HFF-Myc (cell line): Measurements from ENCODE around the gene ADARB1.

Experiments used
- DNase-seq: peaks from one replicate; pipeline ENCODE4 v3.0.0-alpha.2; 2011; ENCODE audit warnings: low read depth; ENCODE audit errors: extremely low read depth
- H3K4me3 ChIP-seq: replicated peaks from 2 replicates; pipeline ENCODE4 v1.5.1; 2011; ENCODE audit warnings: low read depth, mild to moderate bottlenecking, control low read depth, low read length
- TF ChIP-seq, protein P1 (sequence below): IDR thresholded peaks from 2 replicates; pipeline ENCODE4 v1.5.1; 2012; ENCODE audit warnings: mild to moderate bottlenecking, low read depth, low read length, control low read depth; ENCODE audit errors: missing control alignments

ADARB1 gene

DNA sequence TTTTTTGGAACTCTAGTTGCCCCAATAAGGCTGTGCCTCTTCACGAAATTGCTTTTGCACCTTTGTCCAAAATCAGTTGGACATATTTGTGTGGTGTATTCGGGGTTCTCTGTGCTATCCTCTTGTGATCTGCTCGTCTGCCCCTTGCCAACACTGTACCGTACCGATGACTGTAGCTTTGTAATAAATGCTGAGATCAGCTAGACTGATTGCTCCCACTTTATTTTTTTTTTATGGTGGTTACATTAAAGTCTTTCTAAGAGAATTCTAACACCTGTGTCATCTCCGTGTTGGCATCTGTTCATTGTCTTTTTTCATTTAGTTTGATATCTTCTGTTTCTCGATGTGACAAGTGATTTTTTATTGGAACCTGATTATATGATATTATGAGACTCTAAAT, 94.1 kb downstream of the ADARB1 start:
- TF ChIP-seq, protein P1, sequence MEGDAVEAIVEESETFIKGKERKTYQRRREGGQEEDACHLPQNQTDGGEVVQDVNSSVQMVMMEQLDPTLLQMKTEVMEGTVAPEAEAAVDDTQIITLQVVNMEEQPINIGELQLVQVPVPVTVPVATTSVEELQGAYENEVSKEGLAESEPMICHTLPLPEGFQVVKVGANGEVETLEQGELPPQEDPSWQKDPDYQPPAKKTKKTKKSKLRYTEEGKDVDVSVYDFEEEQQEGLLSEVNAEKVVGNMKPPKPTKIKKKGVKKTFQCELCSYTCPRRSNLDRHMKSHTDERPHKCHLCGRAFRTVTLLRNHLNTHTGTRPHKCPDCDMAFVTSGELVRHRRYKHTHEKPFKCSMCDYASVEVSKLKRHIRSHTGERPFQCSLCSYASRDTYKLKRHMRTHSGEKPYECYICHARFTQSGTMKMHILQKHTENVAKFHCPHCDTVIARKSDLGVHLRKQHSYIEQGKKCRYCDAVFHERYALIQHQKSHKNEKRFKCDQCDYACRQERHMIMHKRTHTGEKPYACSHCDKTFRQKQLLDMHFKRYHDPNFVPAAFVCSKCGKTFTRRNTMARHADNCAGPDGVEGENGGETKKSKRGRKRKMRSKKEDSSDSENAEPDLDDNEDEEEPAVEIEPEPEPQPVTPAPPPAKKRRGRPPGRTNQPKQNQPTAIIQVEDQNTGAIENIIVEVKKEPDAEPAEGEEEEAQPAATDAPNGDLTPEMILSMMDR, result no peak
- no peak for DNase-seq
- no peak overlapping the region for H3K4me3 ChIP-seq

DNA sequence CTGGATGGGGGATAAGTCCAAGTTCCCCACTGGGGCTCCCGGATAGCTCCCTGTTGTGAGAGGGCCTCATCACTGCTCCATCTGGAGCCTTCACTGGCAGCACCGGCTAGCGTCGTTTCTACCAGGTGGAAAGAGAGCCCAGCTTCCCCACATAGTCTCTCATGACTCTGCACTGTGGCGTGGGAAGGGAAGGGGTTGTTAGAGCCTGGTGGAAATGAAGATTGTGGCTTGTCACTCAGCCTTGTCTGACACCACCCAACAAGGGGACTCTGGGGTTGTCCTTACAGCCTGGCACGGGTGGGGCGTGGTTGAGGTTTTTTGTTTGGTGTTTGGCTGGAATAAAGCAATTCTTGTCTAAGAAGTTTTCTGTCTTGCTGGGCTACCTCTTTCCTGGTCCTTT, 94.6 kb downstream of the ADARB1 start:
- TF ChIP-seq, protein P1, result no peak
- DNase-seq, result no peak
- H3K4me3 ChIP-seq, result no peak overlapping the region

DNA sequence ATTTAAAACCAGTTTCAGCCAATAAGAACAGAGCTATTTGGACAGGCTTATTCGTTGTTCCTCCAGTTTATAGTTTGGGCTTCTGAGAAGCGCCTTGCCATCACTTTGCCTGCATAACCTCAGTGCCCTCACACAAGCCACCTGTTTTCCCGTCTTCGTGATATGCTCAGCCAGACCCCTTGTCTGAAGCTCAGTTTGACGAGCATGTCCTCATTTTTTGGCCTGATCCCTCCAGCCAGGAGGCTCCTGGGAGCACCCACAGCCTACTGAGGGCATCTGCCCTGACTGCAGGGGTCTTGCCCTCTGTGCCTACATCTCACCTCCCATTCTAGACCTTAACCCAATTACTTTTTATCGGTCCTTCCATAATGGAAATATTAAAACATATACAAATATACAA, 95.3 kb downstream of the ADARB1 start:
- TF ChIP-seq, protein P1, result no peak
- no peak for DNase-seq
- H3K4me3 ChIP-seq, result no peak overlapping the region

DNA sequence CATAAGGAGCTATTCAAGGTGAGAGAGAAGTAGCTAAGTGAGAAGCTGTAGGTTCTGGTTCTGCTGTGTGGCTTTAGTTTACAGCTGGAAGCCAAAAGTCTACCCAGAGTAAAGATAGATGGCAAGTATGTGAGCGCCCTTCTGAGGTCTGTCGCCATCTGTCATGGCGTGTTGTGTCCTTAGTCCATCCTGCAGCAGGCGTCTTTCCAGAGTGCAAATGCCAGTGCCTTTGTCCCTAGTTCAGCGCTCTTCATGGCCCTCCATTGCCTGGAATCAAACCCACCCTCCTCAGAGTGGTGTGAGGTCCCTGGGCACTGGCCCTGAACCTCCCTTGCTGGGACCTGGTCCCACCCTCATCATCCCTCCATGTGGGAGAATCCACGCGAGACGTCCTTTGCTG, 96.6 kb downstream of the ADARB1 start:
- no peak overlapping the region for H3K4me3 ChIP-seq
- TF ChIP-seq, protein P1, result no peak
- DNase-seq, result no peak

DNA sequence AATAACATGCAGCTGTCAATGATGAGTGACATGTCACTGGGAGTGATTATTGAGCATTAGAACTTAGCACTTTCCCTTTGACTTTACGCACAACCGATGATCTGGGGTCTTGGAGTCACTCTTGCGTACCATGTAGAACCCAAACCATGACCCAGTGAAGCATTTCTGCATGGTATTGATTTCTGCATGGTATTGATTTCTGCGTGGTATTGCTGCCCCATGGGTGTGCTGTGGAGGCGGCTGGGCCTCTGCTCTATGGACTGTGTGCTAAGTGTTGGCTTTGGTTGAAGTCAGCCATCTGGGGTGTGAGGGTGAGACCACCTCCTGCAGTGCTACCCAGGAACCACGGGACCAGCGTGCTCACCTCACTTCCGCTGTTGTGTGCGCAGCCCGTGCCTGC, 98.0 kb downstream of the ADARB1 start:
- TF ChIP-seq, protein P1, result no peak
- H3K4me3 ChIP-seq, result no peak overlapping the region
- no peak for DNase-seq

DNA sequence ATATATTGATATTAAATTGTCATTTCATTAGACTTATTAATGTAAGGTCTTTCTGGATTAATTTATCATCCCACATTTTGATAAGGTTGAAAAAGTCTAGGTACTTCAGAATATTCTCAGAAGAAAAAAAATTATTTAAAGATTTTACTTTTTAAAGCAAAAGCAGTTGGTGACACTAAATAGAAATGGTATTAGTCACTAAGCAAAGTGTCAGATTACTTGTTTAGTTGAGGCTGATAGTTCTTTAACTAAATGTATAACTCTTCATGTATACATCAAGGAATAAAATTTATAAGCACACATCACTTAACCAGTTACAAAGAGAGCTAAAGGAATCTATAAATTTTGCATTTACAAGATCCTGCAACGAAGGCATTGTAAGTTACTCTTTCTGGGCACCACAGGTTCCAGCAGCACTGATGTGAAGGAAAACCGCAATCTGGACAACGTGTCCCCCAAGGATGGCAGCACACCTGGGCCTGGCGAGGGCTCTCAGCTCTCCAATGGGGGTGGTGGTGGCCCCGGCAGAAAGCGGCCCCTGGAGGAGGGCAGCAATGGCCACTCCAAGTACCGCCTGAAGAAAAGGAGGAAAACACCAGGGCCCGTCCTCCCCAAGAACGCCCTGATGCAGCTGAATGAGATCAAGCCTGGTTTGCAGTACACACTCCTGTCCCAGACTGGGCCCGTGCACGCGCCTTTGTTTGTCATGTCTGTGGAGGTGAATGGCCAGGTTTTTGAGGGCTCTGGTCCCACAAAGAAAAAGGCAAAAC, 101.1 kb downstream of the ADARB1 start:
- H3K4me3 ChIP-seq, result no peak overlapping the region
- TF ChIP-seq, protein P1, result no peak
- DNase-seq, result no peak

DNA sequence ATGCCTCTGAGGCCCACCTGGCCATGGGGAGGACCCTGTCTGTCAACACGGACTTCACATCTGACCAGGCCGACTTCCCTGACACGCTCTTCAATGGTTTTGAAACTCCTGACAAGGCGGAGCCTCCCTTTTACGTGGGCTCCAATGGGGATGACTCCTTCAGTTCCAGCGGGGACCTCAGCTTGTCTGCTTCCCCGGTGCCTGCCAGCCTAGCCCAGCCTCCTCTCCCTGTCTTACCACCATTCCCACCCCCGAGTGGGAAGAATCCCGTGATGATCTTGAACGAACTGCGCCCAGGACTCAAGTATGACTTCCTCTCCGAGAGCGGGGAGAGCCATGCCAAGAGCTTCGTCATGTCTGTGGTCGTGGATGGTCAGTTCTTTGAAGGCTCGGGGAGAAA, 101.8 kb downstream of the ADARB1 start:
- TF ChIP-seq, protein P1, result no peak
- no peak for DNase-seq
- no peak overlapping the region for H3K4me3 ChIP-seq
